ENCODE data around the gene GP5.

The GP5 gene

GRCh38 chr3:194399166-194399565 lies at the start of gene GP5:
Gene GP5 (minus strand): TSS chr3:194399266. CDS start chr3:194398282, 984 bp downstream.
- DNase-seq (ENCODE audit: extremely low read depth, low read depth) = no peak
- TF ChIP-seq, protein P1, sequence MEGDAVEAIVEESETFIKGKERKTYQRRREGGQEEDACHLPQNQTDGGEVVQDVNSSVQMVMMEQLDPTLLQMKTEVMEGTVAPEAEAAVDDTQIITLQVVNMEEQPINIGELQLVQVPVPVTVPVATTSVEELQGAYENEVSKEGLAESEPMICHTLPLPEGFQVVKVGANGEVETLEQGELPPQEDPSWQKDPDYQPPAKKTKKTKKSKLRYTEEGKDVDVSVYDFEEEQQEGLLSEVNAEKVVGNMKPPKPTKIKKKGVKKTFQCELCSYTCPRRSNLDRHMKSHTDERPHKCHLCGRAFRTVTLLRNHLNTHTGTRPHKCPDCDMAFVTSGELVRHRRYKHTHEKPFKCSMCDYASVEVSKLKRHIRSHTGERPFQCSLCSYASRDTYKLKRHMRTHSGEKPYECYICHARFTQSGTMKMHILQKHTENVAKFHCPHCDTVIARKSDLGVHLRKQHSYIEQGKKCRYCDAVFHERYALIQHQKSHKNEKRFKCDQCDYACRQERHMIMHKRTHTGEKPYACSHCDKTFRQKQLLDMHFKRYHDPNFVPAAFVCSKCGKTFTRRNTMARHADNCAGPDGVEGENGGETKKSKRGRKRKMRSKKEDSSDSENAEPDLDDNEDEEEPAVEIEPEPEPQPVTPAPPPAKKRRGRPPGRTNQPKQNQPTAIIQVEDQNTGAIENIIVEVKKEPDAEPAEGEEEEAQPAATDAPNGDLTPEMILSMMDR (IDR thresholded peaks at IDR 0.05; ENCODE audit: low read depth, low read length) = no peak

- TF ChIP-seq, protein P1 (IDR thresholded peaks at IDR 0.05; ENCODE audit: low read depth, low read length) = no peak
- DNase-seq (ENCODE audit: extremely low read depth, low read depth) = no peak
Measured at GRCh38 chr3:194447657-194448056, 48.6 kb upstream of the GP5 start.

DNA sequence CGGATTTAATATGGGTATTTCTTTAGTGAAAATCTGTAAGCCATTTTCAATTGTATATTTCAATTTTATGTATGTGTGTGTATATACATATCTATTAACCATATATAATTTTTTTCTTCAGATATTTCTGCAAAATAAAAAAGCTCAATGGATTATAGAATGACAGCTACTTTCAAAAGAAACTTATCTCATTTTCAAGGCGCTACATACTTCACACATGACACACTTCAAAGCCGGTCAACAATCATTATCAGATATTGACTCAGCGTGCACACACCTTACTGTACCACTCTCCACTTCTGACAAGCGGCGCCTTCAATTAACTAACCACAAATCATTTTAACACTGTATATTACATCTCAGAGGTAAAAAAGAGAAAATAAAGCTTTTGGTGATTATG lies 48.1 kb upstream of the GP5 start:
- TF ChIP-seq, protein P1 (IDR thresholded peaks at IDR 0.05; ENCODE audit: low read depth, low read length) = no peak
- no peak for DNase-seq (ENCODE audit: extremely low read depth, low read depth)

DNA sequence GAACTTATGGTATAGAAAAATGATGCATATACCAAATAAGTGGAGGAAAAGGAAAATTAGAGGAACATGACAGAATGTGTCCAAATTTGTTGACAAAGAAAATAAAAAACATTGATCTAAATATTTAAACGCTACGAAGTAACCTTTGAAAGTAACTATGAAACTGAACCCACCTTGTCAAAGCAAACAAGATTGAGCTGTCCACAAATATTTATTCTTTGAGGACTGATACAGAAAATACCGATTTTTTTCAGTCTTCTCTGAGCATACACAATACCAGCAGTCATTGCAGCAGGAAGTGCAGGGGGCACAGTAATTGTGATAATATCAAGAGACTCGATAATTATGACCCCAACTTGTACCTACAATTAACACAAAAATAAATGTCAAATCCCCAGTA lies 47.7 kb upstream of the GP5 start:
- no peak for DNase-seq (ENCODE audit: extremely low read depth, low read depth)
- TF ChIP-seq, protein P1 (IDR thresholded peaks at IDR 0.05; ENCODE audit: low read depth, low read length) = no peak

DNA sequence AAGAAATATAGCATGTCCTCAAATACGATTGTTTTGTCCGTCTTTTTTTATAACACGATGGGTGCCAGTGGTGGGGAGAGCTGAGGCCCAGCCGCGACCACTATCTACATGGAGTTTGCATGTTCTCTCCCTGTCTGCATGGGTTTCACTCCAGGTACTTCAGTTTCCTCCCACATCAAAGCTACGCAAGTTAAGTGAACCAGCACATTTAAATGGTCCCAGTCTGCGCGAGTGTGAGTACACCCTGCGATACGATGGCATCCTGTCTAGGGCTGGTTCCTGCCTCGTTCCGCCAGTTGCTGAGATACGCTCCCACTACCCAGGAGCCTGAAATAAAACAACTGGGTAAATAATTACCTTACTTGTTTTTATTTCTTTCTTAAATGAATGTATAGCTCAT lies 47.1 kb upstream of the GP5 start:
- DNase-seq (ENCODE audit: extremely low read depth, low read depth) = no peak
- TF ChIP-seq, protein P1 (IDR thresholded peaks at IDR 0.05; ENCODE audit: low read depth, low read length) = no peak

- peak; percentile 11 for DNase-seq (ENCODE audit: extremely low read depth, low read depth)
- TF ChIP-seq, protein P1 (IDR thresholded peaks at IDR 0.05; ENCODE audit: low read depth, low read length) = no peak
Measured at GRCh38 chr3:194443901-194444300, 44.8 kb upstream of the GP5 start.

DNA sequence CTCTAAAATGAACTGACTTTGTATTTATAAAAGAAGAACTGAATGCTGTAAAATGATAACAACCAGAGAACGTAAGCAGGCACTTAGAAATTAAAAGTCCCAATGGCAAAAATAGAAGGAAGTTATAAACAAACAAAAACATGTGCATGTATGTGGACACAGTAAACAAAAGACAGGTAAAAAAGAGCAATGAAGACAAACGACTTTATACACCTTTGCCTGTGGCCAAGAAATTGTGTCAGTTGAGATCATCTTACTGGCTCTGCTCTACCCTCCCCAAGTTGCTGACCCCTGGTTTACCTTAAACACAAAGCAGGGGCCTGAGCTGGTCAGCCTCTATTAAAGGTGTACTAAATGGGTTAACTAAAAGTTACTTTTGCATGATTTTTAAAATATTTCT lies 41.7 kb upstream of the GP5 start:
- DNase-seq (ENCODE audit: extremely low read depth, low read depth) = no peak
- TF ChIP-seq, protein P1 (IDR thresholded peaks at IDR 0.05; ENCODE audit: low read depth, low read length) = no peak
